ENCODE results near the gene MAP3K2. TPM values are rescaled to one million over a fixed set of nuclear protein-coding genes. Genes with fewer than 3 reads are reported as not detected.
"Not testable (repeated sequence)": the region's sequence is repeated elsewhere in the genome, so short reads cannot be mapped to it uniquely, and the experiment has no call there.

MAP3K2 gene
- polyA plus RNA-seq, 3 donors = 23.2 to 25.4 (median 23.7) TPM

GRCh38 chr2:127421116-127421800 is 33.5 kb upstream of the MAP3K2 start:
- DNase-seq (ENCODE audit: low read depth in 3 of 3, low spot score in 2 of 3) = no peak

GRCh38 chr2:127420039-127420864 is 32.5 kb upstream of the MAP3K2 start:
- no peak for DNase-seq (ENCODE audit: low read depth in 3 of 3, low spot score in 2 of 3)

- no peak for DNase-seq (ENCODE audit: low read depth in 3 of 3, low spot score in 2 of 3)
Observed at GRCh38 chr2:127419448-127420038, 31.8 kb upstream of the MAP3K2 start.

GRCh38 chr2:127419112-127419430 is 31.3 kb upstream of the MAP3K2 start:
- DNase-seq (ENCODE audit: low read depth in 3 of 3, low spot score in 2 of 3) = no peak

- DNase-seq (ENCODE audit: low read depth in 3 of 3, low spot score in 2 of 3) = no peak
Observed at GRCh38 chr2:127418300-127419111, 30.7 kb upstream of the MAP3K2 start, which contains the start of gene PROC. PROC (plus strand) TSS chr2:127418427; CDS start chr2:127419943, 1,516 bp downstream.

GRCh38 chr2:127417406-127417805 is 29.6 kb upstream of the MAP3K2 start:
- DNase-seq (ENCODE audit: low read depth in 3 of 3, low spot score in 2 of 3) = no peak

- no peak for DNase-seq (ENCODE audit: low read depth in 3 of 3, low spot score in 2 of 3)
Observed at GRCh38 chr2:127416506-127417001, 28.8 kb upstream of the MAP3K2 start.

- DNase-seq (ENCODE audit: low read depth in 3 of 3, low spot score in 2 of 3) = no peak
Observed at GRCh38 chr2:127415593-127416505, 28.1 kb upstream of the MAP3K2 start.

GRCh38 chr2:127414638-127415592 is 27.1 kb upstream of the MAP3K2 start:
- DNase-seq (ENCODE audit: low read depth in 3 of 3, low spot score in 2 of 3) = no peak

GRCh38 chr2:127413782-127414637 is 26.2 kb upstream of the MAP3K2 start:
- DNase-seq (ENCODE audit: low read depth in 3 of 3, low spot score in 2 of 3) = no peak

GRCh38 chr2:127413200-127413599 is 25.4 kb upstream of the MAP3K2 start:
- DNase-seq (ENCODE audit: low read depth in 3 of 3, low spot score in 2 of 3) = no peak

GRCh38 chr2:127411653-127412369 is 24.0 kb upstream of the MAP3K2 start:
- no peak for DNase-seq (ENCODE audit: low read depth in 3 of 3, low spot score in 2 of 3)

GRCh38 chr2:127410871-127411652 is 23.3 kb upstream of the MAP3K2 start:
- no peak for DNase-seq (ENCODE audit: low read depth in 3 of 3, low spot score in 2 of 3)

- DNase-seq (ENCODE audit: low read depth in 3 of 3, low spot score in 2 of 3) = not testable (repeated sequence)
Observed at GRCh38 chr2:127409716-127410115, 21.9 kb upstream of the MAP3K2 start.

- no peak for DNase-seq (ENCODE audit: low read depth in 3 of 3, low spot score in 2 of 3)
Observed at GRCh38 chr2:127408807-127409099, 21.0 kb upstream of the MAP3K2 start.

Measured in right renal cortex interstitium (tissue), 3 donors.